GM12892 (cell line): ENCODE results near the gene AP3S1.

Source experiments
- DNase-seq: peaks from one replicate; pipeline ENCODE4 v3.0.0; 2011; ENCODE audit not compliant: insufficient read length
- FAIRE-seq: peaks from 2 replicates; lab custom pipeline; 2011; peaks lifted over from hg19 to GRCh38; lab: Jason Lieb, UNC
- POLR2A ChIP-seq: IDR thresholded peaks from 2 replicates; pipeline ENCODE4 v1.6.1; 2011; ENCODE audit warnings: low read depth, low read length, control low read depth
- POLR2AphosphoS5 ChIP-seq: IDR thresholded peaks from 2 replicates; pipeline ENCODE4 v1.6.1; 2011; ENCODE audit warnings: low read depth, low read length, control low read depth
- TAF1 ChIP-seq: IDR thresholded peaks from 2 replicates; pipeline ENCODE4 v1.6.1; 2011; ENCODE audit warnings: low read depth, mild to moderate bottlenecking, control low read depth, low read length, borderline replicate concordance

AP3S1 gene

GRCh38 chr5:115831163-115831768 is 10.5 kb upstream of the AP3S1 start:
- no peak for TF ChIP-seq POLR2A
- TF ChIP-seq POLR2AphosphoS5, result no peak
- TF ChIP-seq TAF1, result no peak
- DNase-seq (no peak), FAIRE-seq (peak; percentile 42)

GRCh38 chr5:115835481-115835880 is 6.3 kb upstream of the AP3S1 start:
- no peak for TF ChIP-seq TAF1
- no peak for TF ChIP-seq POLR2A
- TF ChIP-seq POLR2AphosphoS5, result no peak
- no peak for FAIRE-seq

GRCh38 chr5:115838885-115839518 is 2.7 kb upstream of the AP3S1 start:
- TF ChIP-seq TAF1, result no peak
- TF ChIP-seq POLR2A, result no peak
- no peak for TF ChIP-seq POLR2AphosphoS5
- DNase-seq, result no peak
- peak; percentile 54 for FAIRE-seq

More at GRCh38 chr5:115835481-115835880, 6.3 kb upstream of the AP3S1 start:
- no peak for DNase-seq

DNA sequence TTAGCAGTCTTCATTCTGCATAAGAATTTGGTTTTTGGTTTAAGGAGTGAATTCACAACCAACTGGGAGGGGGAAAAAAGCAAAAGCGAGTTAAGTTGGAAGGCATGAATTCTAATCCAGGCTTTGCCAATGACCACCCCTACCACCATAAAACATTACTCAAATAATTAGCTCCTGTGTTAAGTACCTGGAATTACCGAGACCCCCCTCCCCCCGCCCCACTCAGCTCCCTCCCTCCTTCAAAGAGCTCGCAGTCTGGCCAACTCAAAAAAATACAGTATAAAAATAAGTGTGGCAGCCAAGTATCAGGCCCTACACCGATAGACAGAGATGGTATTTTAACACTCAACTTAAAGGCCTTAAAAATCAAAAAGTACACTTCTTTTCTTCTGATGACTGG is 862 bp upstream of the AP3S1 start:
- FAIRE-seq (peak; percentile 76), DNase-seq (no peak)
- TF ChIP-seq POLR2A (no peak), POLR2AphosphoS5 (no peak), TAF1 (no peak)

- FAIRE-seq (peak; percentile 54), DNase-seq (peak; percentile 31)
- no peak for TF ChIP-seq TAF1
- no peak for TF ChIP-seq POLR2AphosphoS5
- no peak for TF ChIP-seq POLR2A
Measured at GRCh38 chr5:115842089-115842935, 577 bp downstream of the AP3S1 start.

- DNase-seq (no peak), FAIRE-seq (no peak)
- TF ChIP-seq TAF1 (no peak), POLR2A (no peak), POLR2AphosphoS5 (no peak)
Measured at GRCh38 chr5:115842952-115843351, 1.2 kb downstream of the AP3S1 start.

DNA sequence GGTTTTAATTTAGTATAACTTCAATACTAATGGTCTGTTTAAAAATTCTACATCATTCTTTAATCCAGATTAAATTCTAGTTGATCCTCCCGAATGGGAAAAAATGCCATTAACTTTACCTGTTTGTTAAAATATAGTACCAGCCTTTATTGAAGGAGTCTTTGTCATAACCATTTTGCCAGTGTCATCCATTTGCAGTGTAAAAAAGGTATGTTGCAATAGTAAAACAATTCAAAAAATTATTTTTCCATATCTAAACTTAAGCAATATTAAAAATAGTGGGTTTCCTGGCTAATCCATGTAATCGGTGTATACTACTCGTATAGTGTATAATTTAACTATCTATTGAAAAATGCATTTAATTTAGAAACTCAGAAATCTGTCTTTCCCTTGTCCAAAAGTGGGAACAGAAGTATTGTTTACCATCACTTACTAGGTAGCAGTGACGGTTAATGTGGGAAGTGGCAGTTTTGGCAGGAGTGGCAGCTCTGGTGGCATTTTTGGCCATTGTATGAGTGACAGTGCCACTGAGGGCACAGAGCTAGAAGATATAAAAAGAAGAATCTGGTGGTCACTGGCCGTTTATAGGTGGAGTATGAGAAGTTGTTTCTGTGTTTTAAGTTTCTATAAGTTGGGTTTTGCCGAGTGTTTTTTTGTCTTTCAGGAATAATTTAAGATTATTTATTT is 1.9 kb downstream of the AP3S1 start:
- DNase-seq, result no peak
- no peak for FAIRE-seq
- TF ChIP-seq POLR2AphosphoS5 (no peak), POLR2A (no peak), TAF1 (no peak)

DNA sequence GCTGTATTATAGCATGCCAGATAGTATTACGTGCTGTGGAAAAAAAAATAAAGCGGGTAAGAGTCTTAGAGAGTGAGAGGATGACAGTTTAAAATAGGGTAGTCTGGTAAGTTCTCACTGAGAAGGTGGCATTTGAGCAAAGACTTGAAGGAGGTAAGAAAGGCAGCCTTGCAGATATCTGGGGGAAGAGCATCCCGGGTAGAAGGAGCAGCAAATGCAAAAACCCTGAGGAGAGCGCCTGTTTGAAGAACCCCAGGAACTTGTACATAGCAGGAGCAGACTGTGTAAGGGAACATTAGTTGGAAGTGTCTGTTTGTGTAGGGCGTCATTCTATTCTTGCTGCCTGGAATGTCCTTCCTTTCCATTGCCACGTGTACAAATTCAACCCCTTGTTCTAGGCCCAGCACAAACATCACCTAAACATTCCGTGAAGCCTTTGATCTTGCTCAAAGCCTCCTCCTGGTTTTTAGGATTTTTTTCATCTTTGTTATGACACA is 2.6 kb downstream of the AP3S1 start:
- no peak for FAIRE-seq
- DNase-seq, result no peak
- no peak for TF ChIP-seq TAF1
- no peak for TF ChIP-seq POLR2A
- TF ChIP-seq POLR2AphosphoS5, result no peak

GRCh38 chr5:115847290-115847689 is 5.6 kb downstream of the AP3S1 start:
- FAIRE-seq (no peak), DNase-seq (no peak)
- TF ChIP-seq TAF1, result no peak
- TF ChIP-seq POLR2A, result no peak
- no peak for TF ChIP-seq POLR2AphosphoS5

DNA sequence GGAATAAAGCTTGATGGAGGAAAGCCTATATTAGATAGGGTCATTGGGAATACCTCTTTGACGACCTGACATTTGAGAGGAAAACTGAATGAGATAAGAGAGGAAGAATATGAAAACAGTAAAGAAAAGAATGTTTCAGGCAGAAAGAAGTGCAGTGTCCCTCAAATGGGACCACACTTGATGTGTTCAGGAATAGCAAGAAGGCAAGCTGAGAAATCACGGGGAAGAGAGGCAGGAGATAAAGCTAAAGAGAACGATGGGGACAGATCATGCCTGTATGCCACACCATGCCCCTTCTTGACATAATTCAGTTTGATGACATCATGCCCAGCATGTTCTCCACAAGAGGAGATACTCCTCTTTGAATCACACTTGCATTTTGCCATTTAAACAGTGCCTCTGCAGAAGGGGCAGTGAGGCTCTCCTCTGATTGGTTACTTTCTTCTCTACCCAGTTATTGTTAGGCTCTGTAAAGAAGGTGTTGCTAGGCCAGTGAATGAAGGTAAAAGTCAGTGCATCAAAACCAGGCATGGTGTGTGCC is 7.6 kb downstream of the AP3S1 start:
- TF ChIP-seq TAF1 (no peak), POLR2AphosphoS5 (no peak), POLR2A (no peak)
- DNase-seq, result no peak
- FAIRE-seq, result no peak

DNA sequence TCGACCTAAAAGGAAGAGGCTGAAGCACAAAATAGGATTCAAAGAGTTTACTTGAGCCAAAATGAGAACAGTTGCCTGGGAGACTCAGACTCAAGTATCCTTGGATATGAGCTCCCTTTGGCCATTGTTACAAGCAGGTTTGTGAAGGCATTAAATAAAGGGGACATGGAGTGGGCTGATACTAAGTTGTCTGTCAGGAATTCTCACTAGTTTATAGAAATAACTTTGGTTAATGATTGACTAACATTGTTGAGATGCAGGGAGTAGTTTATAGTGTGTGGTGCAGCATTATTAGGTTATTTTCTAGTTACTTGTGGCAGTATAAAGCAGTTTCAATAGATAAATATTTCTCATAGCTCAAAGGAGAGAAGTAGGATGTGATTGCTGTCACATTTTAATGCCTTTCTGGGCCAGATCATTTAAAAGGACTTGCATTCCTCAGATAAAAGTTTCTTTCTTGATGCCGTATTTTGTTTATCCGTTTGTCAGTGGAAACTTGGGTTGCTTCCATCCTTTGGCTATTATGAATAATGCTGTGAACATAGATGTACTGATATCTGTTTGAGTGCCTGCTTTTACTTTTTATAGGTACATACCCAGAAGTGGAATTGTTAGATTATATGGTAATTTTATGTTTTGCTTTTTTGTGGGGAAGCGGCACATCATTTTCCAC is 9.1 kb downstream of the AP3S1 start:
- TF ChIP-seq POLR2AphosphoS5 (no peak), TAF1 (no peak), POLR2A (no peak)
- DNase-seq (no peak), FAIRE-seq (no peak)
